H1 (cell line): ENCODE results near the gene PLD6. TPM values are rescaled to one million over a fixed set of nuclear protein-coding genes. Genes with fewer than 3 reads are reported as not detected.

Experiments used
- CTCF ChIA-PET: fragments of 300-600 bp; sonication (Branson Sonifier 250); formaldehyde crosslinking; loops from one replicate; lab custom pipeline; 2021; ENCODE audit not compliant: partially characterized antibody; lab: Charles Lee
- POLR2A ChIA-PET: fragments of 300-600 bp; sonication (Branson Sonifier 250); formaldehyde crosslinking; loops from one replicate; lab custom pipeline; 2021; ENCODE audit warnings: inconsistent platforms; ENCODE audit not compliant: partially characterized antibody; lab: Charles Lee
- DNase-seq, 2 experiments: peaks; one replicate each; pipeline versions ENCODE4 v3.0.0 to v3.0.0-alpha.2; 2010 to 2022; ENCODE audit warnings: low spot score in 2 of 2, low read depth in 1 of 2, mixed read lengths in 1 of 2
- FAIRE-seq: peaks from 2 replicates; lab custom pipeline; 2011; peaks lifted over from hg19 to GRCh38; lab: Jason Lieb, UNC
- H2AFZ ChIP-seq: 2 replicates; pipeline ENCODE4 v1.8.1; 2012; ENCODE audit warnings: low read length, inconsistent platforms
- H2AK5ac ChIP-seq: 2 replicates; pipeline ENCODE4 v1.6.1; 2013; ENCODE audit warnings: low read depth, low read length
- H2BK120ac ChIP-seq: replicated peaks from 2 replicates; pipeline ENCODE3; 2013; ENCODE audit warnings: low read depth, low read length, inconsistent platforms
- H2BK12ac ChIP-seq: 2 replicates; pipeline ENCODE4 v1.6.1; 2013; ENCODE audit warnings: low read depth, low read length
- H2BK15ac ChIP-seq: 2 replicates; pipeline ENCODE4 v1.6.1; 2013; ENCODE audit warnings: low read length
- H2BK20ac ChIP-seq: 2 replicates; pipeline ENCODE4 v1.6.1; 2013; ENCODE audit warnings: low read length
- H2BK5ac ChIP-seq: 2 replicates; pipeline ENCODE4 v1.6.1; 2013; ENCODE audit warnings: low read depth, low read length
- H3K14ac ChIP-seq: 2 replicates; pipeline ENCODE4 v1.6.1; 2013; ENCODE audit warnings: inconsistent platforms; ENCODE audit not compliant: insufficient read length
- H3K18ac ChIP-seq: 2 replicates; pipeline ENCODE4 v1.6.1; 2013; ENCODE audit warnings: low read length; ENCODE audit errors: extremely low read depth
- H3K23ac ChIP-seq: 2 replicates; pipeline ENCODE4 v1.6.1; 2013; ENCODE audit warnings: inconsistent platforms; ENCODE audit not compliant: insufficient read length
- H3K23me2 ChIP-seq: 2 replicates; pipeline ENCODE4 v1.6.1; 2013; ENCODE audit warnings: low read depth, low read length
- H3K27ac ChIP-seq: 2 replicates; pipeline ENCODE4 v1.6.1; 2011; ENCODE audit warnings: low read depth, low read length, inconsistent platforms
- H3K27me3 ChIP-seq, 4 experiments: replicated peaks in 1 of 4; 1 replicate in 1 of 4; 2 replicates in 3 of 4; pipeline versions ENCODE4 v1.6.1 to v1.8.1; 2011 to 2013; ENCODE audit warnings: low read length in 3 of 4, mild to moderate bottlenecking in 3 of 4, inconsistent platforms in 2 of 4, mixed read lengths in 2 of 4, moderate library complexity in 1 of 4; ENCODE audit not compliant: control insufficient read depth in 3 of 4, insufficient read depth in 3 of 4; ENCODE audit errors: extremely low read depth in 1 of 4
- H3K36me3 ChIP-seq, 4 experiments: 2 replicates each; pipeline versions ENCODE4 v1.6.1 to v1.8.1; 2011 to 2013; ENCODE audit warnings: mild to moderate bottlenecking in 4 of 4, low read length in 3 of 4, moderate library complexity in 2 of 4, control low read depth in 1 of 4, inconsistent platforms in 1 of 4; ENCODE audit not compliant: insufficient read depth in 4 of 4, control insufficient read depth in 2 of 4
- H3K4ac ChIP-seq: replicated peaks from 2 replicates; pipeline ENCODE3; 2013; ENCODE audit warnings: low read length, low read depth, mixed read lengths, inconsistent platforms; ENCODE audit not compliant: insufficient read length
- H3K4me1 ChIP-seq, 4 experiments: replicated peaks in 1 of 4; 1 replicate in 1 of 4; 2 replicates in 3 of 4; pipeline versions ENCODE4 v1.6.1 to v1.8.1; 2011 to 2013; ENCODE audit warnings: low read length in 3 of 4, inconsistent platforms in 2 of 4, mixed read lengths in 1 of 4; ENCODE audit not compliant: insufficient read depth in 4 of 4, control insufficient read depth in 3 of 4
- H3K4me2 ChIP-seq, 2 experiments: 2 replicates each; pipeline versions ENCODE4 v1.6.1 to v1.8.1; 2011 to 2013; ENCODE audit warnings: low read depth in 2 of 2, low read length in 2 of 2, control low read depth in 1 of 2, inconsistent platforms in 1 of 2, mild to moderate bottlenecking in 1 of 2; ENCODE audit not compliant: insufficient read depth in 1 of 2
- H3K4me3 ChIP-seq, 4 experiments: fragments of 200-600, 300-600 bp in 1 of 4; sonication (generic), shearing (Covaris generic), sonication (Bioruptor Twin) in 1 of 4; 2 replicates each; pipeline versions ENCODE4 v1.5.1 to v1.8.1; 2011 to 2016; ENCODE audit warnings: low read length in 4 of 4, low read depth in 3 of 4, control low read depth in 2 of 4, inconsistent platforms in 2 of 4, mild to moderate bottlenecking in 2 of 4, mixed read lengths in 1 of 4, moderate library complexity in 1 of 4; ENCODE audit not compliant: insufficient read depth in 2 of 4; ENCODE audit errors: extremely low read depth in 1 of 4
- H3K56ac ChIP-seq: replicated peaks from 2 replicates; pipeline ENCODE3; 2013; ENCODE audit warnings: low read depth, mild to moderate bottlenecking, mixed read lengths, low read length, inconsistent platforms; ENCODE audit not compliant: insufficient read length
- H3K79me1 ChIP-seq: 2 replicates; pipeline ENCODE4 v1.6.1; 2013; ENCODE audit warnings: low read depth, low read length, control low read depth
- H3K79me2 ChIP-seq, 2 experiments: 2 replicates each; pipeline versions ENCODE4 v1.6.1 to v1.8.1; 2012 to 2013; ENCODE audit warnings: low read length in 2 of 2, mild to moderate bottlenecking in 2 of 2, inconsistent platforms in 1 of 2; ENCODE audit not compliant: insufficient read depth in 2 of 2, control insufficient read depth in 1 of 2
- H3K9ac ChIP-seq, 4 experiments: replicated peaks in 1 of 4; 1 replicate in 1 of 4; 2 replicates in 3 of 4; pipeline versions ENCODE4 v1.6.1 to v1.8.1; 2011 to 2013; ENCODE audit warnings: low read depth in 3 of 4, low read length in 3 of 4, control low read depth in 2 of 4, mild to moderate bottlenecking in 2 of 4, moderate library complexity in 2 of 4, inconsistent platforms in 1 of 4; ENCODE audit errors: extremely low read depth in 1 of 4
- H3K9me3 ChIP-seq, 2 experiments: 2 replicates each; pipeline versions ENCODE4 v1.6.1 to v1.8.1; 2012 to 2013; ENCODE audit warnings: mild to moderate bottlenecking in 2 of 2, moderate library complexity in 2 of 2, control low read depth in 1 of 2, inconsistent platforms in 1 of 2, low read depth in 1 of 2, low read length in 1 of 2, mixed read lengths in 1 of 2; ENCODE audit not compliant: insufficient read depth in 2 of 2
- H4K20me1 ChIP-seq, 2 experiments: replicated peaks in 1 of 2; 2 replicates each; pipeline versions ENCODE3 to v1.8.1; 2011 to 2013; ENCODE audit warnings: inconsistent platforms in 2 of 2, low read length in 2 of 2, mild to moderate bottlenecking in 1 of 2; ENCODE audit not compliant: insufficient read depth in 2 of 2, control insufficient read depth in 1 of 2
- H4K5ac ChIP-seq: 2 replicates; pipeline ENCODE4 v1.6.1; 2013; ENCODE audit warnings: low read length, low read depth, mixed read lengths, inconsistent platforms; ENCODE audit not compliant: insufficient read length
- H4K8ac ChIP-seq: 2 replicates; pipeline ENCODE4 v1.8.0; 2013; ENCODE audit warnings: mild to moderate bottlenecking, moderate library complexity, low read length, inconsistent platforms; ENCODE audit not compliant: insufficient read depth; ENCODE audit errors: extremely low read depth
- H4K91ac ChIP-seq: replicated peaks from 2 replicates; pipeline ENCODE3; 2013; ENCODE audit warnings: low read length, mixed read lengths, inconsistent platforms; ENCODE audit not compliant: insufficient read length
- ATF2 ChIP-seq: IDR thresholded peaks from 2 replicates; pipeline ENCODE4 v1.6.1; 2012; ENCODE audit warnings: low read length, inconsistent platforms
- ATF3 ChIP-seq: IDR thresholded peaks from 2 replicates; pipeline ENCODE4 v1.6.1; 2011; ENCODE audit warnings: low read depth, mild to moderate bottlenecking, low read length; ENCODE audit not compliant: insufficient read depth
- BACH1 ChIP-seq: IDR thresholded peaks from 2 replicates; pipeline ENCODE4 v1.6.1; 2012; ENCODE audit warnings: low read length, improper control_type of control experiment
- CHD1 ChIP-seq: IDR thresholded peaks from 2 replicates; pipeline ENCODE4 v1.6.1; 2012; ENCODE audit warnings: low read depth, low read length, improper control_type of control experiment
- CREB1 ChIP-seq: IDR thresholded peaks from 2 replicates; pipeline ENCODE4 v1.6.1; 2012; ENCODE audit warnings: inconsistent platforms
- EGR1 ChIP-seq: IDR thresholded peaks from 2 replicates; pipeline ENCODE4 v1.6.1; 2011; ENCODE audit warnings: low read depth, low read length, borderline replicate concordance
- EP300 ChIP-seq, 2 experiments: IDR thresholded peaks; 1 replicate in 1 of 2; 2 replicates in 1 of 2; pipeline ENCODE4 v1.6.1; 2011 to 2012; ENCODE audit warnings: low read depth in 2 of 2, low read length in 2 of 2, mild to moderate bottlenecking in 2 of 2, borderline replicate concordance in 1 of 2, inconsistent platforms in 1 of 2, moderate library complexity in 1 of 2
- KDM1A ChIP-seq: fragments of 200-600, 300-600 bp; sonication (generic); IDR thresholded peaks from 2 replicates; pipeline ENCODE4 v1.7.1; 2016; ENCODE audit warnings: mild to moderate bottlenecking, low read length, borderline replicate concordance
- MAFK ChIP-seq: IDR thresholded peaks from 2 replicates; pipeline ENCODE4 v1.6.1; 2012; ENCODE audit warnings: low read depth, mild to moderate bottlenecking, improper control_type of control experiment, low read length
- PHF8 ChIP-seq: fragments of 200-600 bp; sonication (generic); conservative IDR thresholded peaks from 2 replicates; pipeline ENCODE4 v1.7.1; 2012; ENCODE audit warnings: low read depth, mild to moderate bottlenecking, inconsistent platforms, low read length, moderate library complexity
- YY1 ChIP-seq: IDR thresholded peaks from 2 replicates; pipeline ENCODE4 v1.6.1; 2011; ENCODE audit warnings: low read depth, mild to moderate bottlenecking, low read length
- whole genome bisulfite sequencing, 2 experiments: shearing (Covaris generic) in 1 of 2; methylation state at CpG; one replicate each; pipeline versions ENCODE4 v1.1.6 to v1.1.7; 2013 to 2015; ENCODE audit warnings: low lambda C conversion rate in 2 of 2, mixed read lengths in 2 of 2, inconsistent platforms in 1 of 2, low coverage in 1 of 2, missing lambda C conversion rate in 1 of 2; ENCODE audit not compliant: insufficient replicate concordance in 2 of 2, insufficient coverage in 1 of 2, insufficient read length in 1 of 2; ENCODE audit errors: extremely low coverage in 1 of 2, missing lambda C conversion rate in 1 of 2; 5-methylcytosine and 5-hydroxymethylcytosine counted together
- polyA plus RNA-seq, 7 experiments: library from polyadenylated mRNA; depleted of rRNA in 3 of 7; stranded (reverse) in 5 of 7; unstranded in 2 of 7; fragments of >200 nt in 5 of 7; fragments of 200-250 nt in 2 of 7; gene quantifications; 1 replicate in 5 of 7; 2 replicates in 1 of 7; 4 replicates in 1 of 7; pipeline versions ENCODE4 v1.2.1 to v1.2.3, GENCODE V29; 2011 to 2013; ENCODE audit warnings: missing spikeins in 2 of 7, mixed read lengths in 2 of 7
- total RNA-seq: library from RNA; stranded (reverse); fragmentation: NEBNext Ultra II Directional; extraction: Animal tissue kit (Norgen Biotek cat#: 25700); gene quantifications from 2 replicates; pipeline ENCODE4 v1.2.1, GENCODE V29; 2021

PLD6 gene
- total and polyA plus RNA-seq, 2 of the 8 experiments (the other 6 are each of a cell fraction or from before 2014, with no cell fraction given) = 0.20 to 0.22 TPM

GRCh38 chr17:17200311-17200710 lies 5.8 kb downstream of the PLD6 start:
- FAIRE-seq (no peak), DNase-seq (no peak)
- Histone ChIP-seq H2BK15ac (no peak overlapping the region), H2AK5ac (no peak overlapping the region), H3K36me3 (no peaks in the 10 kb centered on the region), H2BK20ac (no peak overlapping the region)
- TF ChIP-seq EGR1 = no peak
- TF ChIP-seq YY1 = no peak
- TF ChIP-seq BACH1 = no peak
- TF ChIP-seq KDM1A = no peak
- no peak for TF ChIP-seq ATF2
- TF ChIP-seq CHD1 = no peak
- no peak for TF ChIP-seq PHF8
- no peak for TF ChIP-seq CREB1
- TF ChIP-seq MAFK = no peak
- no peak for TF ChIP-seq ATF3
- TF ChIP-seq EP300 (IDR thresholded peaks at IDR 0.05; ENCODE audit: borderline replicate concordance in 1 of 2, low read depth in 2 of 2, low read length in 2 of 2) = no peak
- TF ChIP-seq, all 59 proteins: peak for 0
- H2BK5ac ChIP-seq = no peak overlapping the region
- WGBS, 2 experiments = 90% methylated on average over 7 of the region's 7 CpGs; no CpG with 5 or more reads in 1 of the 2 experiments
- no peak overlapping the region for H3K4me3 ChIP-seq
- H2AFZ ChIP-seq = no peak overlapping the region
- no peak overlapping the region for H2BK12ac ChIP-seq
- H3K9ac ChIP-seq = no peak overlapping the region
- H3K27me3 ChIP-seq = no peaks in the 10 kb centered on the region
- H3K27ac ChIP-seq = no peak overlapping the region
- no peaks in the 10 kb centered on the region for H3K79me2 ChIP-seq
- H4K8ac ChIP-seq = no peak overlapping the region
- no peaks in the 10 kb centered on the region for H3K79me1 ChIP-seq
- H3K23ac ChIP-seq = no peak overlapping the region
- no peak overlapping the region for H3K4me2 ChIP-seq
- ChIA-PET CTCF (interaction anchor here (0.8 to 1.3 kb wide), 3 partner anchors 13 to 127 kb away, joined by 3 to 5 read pairs (median 3); no protein-coding TSS in a partner anchor), POLR2A (interaction anchor here (1.2 kb wide), 2 partner anchors 14 to 123 kb away, joined by 3 to 5 read pairs; no protein-coding TSS in a partner anchor)
- no peak overlapping the region for H3K14ac ChIP-seq
- H3K23me2 ChIP-seq = no peaks in the 10 kb centered on the region
- H4K5ac ChIP-seq = no peak overlapping the region
- H3K4ac ChIP-seq = no peak overlapping the region
- H3K56ac ChIP-seq = no peak overlapping the region
- no peaks in the 10 kb centered on the region; a peak in 1 of 7 replicates for H3K4me1 ChIP-seq
- no peaks in the 10 kb centered on the region for H3K9me3 ChIP-seq
- H2BK120ac ChIP-seq = no peak overlapping the region
- H4K91ac ChIP-seq = no peak overlapping the region
- H3K18ac ChIP-seq = no peak overlapping the region
- no peaks in the 10 kb centered on the region for H4K20me1 ChIP-seq
